ENCODE measurements around the gene PDLIM1. TPM values are rescaled to one million over a fixed set of nuclear protein-coding genes. Genes with fewer than 3 reads are reported as not detected.

Gene PDLIM1
- total and polyA plus RNA-seq, 10 donors, result 101 to 225 (median 168) TPM

DNA sequence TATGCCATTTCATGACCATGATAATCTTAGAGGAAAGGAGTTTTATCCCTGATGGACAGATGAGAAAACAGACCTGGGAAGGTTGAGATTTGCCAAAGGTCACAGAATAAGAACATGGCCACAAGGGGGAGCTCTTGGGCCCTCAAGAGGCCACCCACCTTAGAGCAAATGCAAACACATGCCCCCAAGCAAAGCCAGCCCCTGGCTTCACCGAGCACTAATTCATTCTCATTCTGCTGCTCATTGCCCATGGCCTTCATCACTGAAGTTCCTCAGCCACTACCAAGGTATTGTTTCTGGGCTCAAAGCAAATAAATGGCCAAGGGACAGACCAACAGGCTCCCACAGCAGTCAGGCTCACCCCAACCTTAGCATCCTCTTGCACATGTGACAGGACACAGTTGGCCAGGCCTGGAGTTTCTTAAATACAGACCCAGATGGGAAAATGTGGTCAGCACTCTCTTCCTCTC, 44.2 kb downstream of the PDLIM1 start:
- peaks cover 0 to 90% (median 50%) of the 10 kb centered on the region in 6 donors for H3K36me3 ChIP-seq
- intact Hi-C loops (cut with DNase I; ENCODE audit: low total_unique reads), result loop anchor here (5.0 kb wide), 1 partner anchor 41 kb away; no protein-coding TSS in a partner anchor
- H3K4me1 ChIP-seq, result peaks cover 6 to 45% (median 28%) of the 10 kb centered on the region in 6 donors
- DNase-seq, result peak; percentile 84
- H3K27me3 ChIP-seq (replicated peaks in 1 of 7), result no peaks in the 10 kb centered on the region
- WGBS, 5 donors, result 6 to 23% (median 9%) methylated on average over 1 of the region's 1 CpG
- TF ChIP-seq POLR2A (IDR thresholded peaks at IDR 0.05) (no peak), POLR2AphosphoS5 (IDR thresholded peaks at IDR 0.05) (peak in 1 of 3 donors; percentile 36)
- TF ChIP-seq, protein P1, sequence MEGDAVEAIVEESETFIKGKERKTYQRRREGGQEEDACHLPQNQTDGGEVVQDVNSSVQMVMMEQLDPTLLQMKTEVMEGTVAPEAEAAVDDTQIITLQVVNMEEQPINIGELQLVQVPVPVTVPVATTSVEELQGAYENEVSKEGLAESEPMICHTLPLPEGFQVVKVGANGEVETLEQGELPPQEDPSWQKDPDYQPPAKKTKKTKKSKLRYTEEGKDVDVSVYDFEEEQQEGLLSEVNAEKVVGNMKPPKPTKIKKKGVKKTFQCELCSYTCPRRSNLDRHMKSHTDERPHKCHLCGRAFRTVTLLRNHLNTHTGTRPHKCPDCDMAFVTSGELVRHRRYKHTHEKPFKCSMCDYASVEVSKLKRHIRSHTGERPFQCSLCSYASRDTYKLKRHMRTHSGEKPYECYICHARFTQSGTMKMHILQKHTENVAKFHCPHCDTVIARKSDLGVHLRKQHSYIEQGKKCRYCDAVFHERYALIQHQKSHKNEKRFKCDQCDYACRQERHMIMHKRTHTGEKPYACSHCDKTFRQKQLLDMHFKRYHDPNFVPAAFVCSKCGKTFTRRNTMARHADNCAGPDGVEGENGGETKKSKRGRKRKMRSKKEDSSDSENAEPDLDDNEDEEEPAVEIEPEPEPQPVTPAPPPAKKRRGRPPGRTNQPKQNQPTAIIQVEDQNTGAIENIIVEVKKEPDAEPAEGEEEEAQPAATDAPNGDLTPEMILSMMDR (IDR thresholded peaks at IDR 0.05 in 8 of 11, conservative IDR thresholded peaks at IDR 0.05 in 3 of 11), result peak; percentile 37 to 88 (median 81)
- no peaks in the 10 kb centered on the region for H3K9me3 ChIP-seq
- peak overlapping the region in 6 of 8 donors; percentile 21 to 77 (median 38) for H3K27ac ChIP-seq
- no peak overlapping the region for H3K4me3 ChIP-seq

DNA sequence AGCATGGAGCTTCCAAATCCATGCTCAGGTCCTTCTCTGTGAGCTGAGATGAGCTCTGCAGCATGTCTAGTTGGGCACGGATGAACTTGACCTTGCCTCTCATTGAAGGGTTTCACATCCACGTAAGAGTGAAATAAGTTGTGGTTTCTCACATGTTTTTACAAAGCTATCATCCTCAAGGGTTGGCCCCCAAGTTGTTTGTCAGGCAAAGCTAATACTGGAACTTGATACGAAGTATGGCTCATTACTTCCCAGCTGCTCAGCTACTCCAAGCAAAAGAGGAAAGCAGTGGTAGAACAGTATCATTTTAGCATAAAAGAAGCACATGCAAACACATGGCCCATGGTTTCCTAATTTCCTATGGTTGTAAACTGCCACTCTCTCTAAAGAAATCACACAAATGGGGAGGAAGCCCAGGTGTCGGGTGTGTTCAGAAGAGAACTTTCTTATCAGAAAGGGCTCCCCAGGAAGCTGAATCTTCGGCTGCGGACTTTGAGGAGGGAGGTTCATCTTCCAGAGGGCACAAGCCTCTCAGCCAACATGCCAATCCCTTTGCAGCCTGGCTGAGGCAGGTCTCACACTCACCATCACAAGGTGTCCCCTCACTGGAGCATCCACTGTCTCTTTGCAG, 45.3 kb downstream of the PDLIM1 start:
- 35 to 49% (median 46%) methylated on average over 5 to 6 of the region's 6 CpGs for WGBS, 5 donors
- DNase-seq, result no peak
- H3K27ac ChIP-seq, result no peak overlapping the region
- H3K27me3 ChIP-seq (replicated peaks in 1 of 7), result no peaks in the 10 kb centered on the region
- intact Hi-C loops (cut with DNase I; ENCODE audit: low total_unique reads), result loop anchor here (2.0 to 5.0 kb wide), 2 partner anchors 42 to 119 kb away; no protein-coding TSS in a partner anchor
- H3K9me3 ChIP-seq, result no peaks in the 10 kb centered on the region
- H3K4me3 ChIP-seq, result no peak overlapping the region
- TF ChIP-seq POLR2A (IDR thresholded peaks at IDR 0.05) (no peak), POLR2AphosphoS5 (IDR thresholded peaks at IDR 0.05) (no peak)
- TF ChIP-seq, protein P1 (IDR thresholded peaks at IDR 0.05 in 8 of 11, conservative IDR thresholded peaks at IDR 0.05 in 3 of 11), result no peak
- peaks cover 0 to 92% (median 54%) of the 10 kb centered on the region in 6 donors for H3K36me3 ChIP-seq
- H3K4me1 ChIP-seq, result peaks cover 6 to 45% (median 28%) of the 10 kb centered on the region in 6 donors

DNA sequence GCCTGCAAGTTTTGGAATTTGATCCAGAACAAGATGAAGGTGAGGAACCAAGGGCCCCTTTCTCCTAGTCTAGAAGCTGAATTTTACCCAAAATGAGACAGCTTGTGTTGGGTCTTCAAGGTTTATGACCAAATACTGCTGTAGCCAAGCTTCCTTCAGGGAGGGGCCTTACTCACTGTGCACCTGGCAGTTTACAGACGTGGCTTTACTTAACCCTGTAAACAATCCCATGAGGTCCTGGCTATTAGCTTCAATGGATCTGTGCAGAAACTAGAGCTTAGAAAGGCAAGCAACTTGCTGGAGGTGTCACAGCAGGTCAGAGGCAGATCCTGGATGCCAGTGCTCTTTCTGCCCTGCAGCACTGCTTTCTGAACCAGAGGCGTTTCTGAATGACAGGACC, 46.7 kb downstream of the PDLIM1 start:
- 76 to 87% (median 82%) methylated on average over 2 of the region's 2 CpGs for WGBS, 5 donors
- DNase-seq, result no peak
- no peak for TF ChIP-seq POLR2AphosphoS5 (IDR thresholded peaks at IDR 0.05)
- TF ChIP-seq POLR2A (IDR thresholded peaks at IDR 0.05), result no peak
- TF ChIP-seq, protein P1 (IDR thresholded peaks at IDR 0.05 in 8 of 11, conservative IDR thresholded peaks at IDR 0.05 in 3 of 11), result no peak
- intact Hi-C loops (cut with DNase I; ENCODE audit: low total_unique reads), result loop anchor here (2.0 kb wide), 1 partner anchor 121 kb away; no protein-coding TSS in a partner anchor
- H3K27me3 ChIP-seq (replicated peaks in 1 of 7), result no peaks in the 10 kb centered on the region
- H3K36me3 ChIP-seq, result peaks cover 0 to 99% (median 64%) of the 10 kb centered on the region in 6 donors
- no peak overlapping the region for H3K27ac ChIP-seq
- peaks cover 6 to 36% (median 23%) of the 10 kb centered on the region in 6 donors for H3K4me1 ChIP-seq
- H3K9me3 ChIP-seq, result no peaks in the 10 kb centered on the region
- no peak overlapping the region for H3K4me3 ChIP-seq

DNA sequence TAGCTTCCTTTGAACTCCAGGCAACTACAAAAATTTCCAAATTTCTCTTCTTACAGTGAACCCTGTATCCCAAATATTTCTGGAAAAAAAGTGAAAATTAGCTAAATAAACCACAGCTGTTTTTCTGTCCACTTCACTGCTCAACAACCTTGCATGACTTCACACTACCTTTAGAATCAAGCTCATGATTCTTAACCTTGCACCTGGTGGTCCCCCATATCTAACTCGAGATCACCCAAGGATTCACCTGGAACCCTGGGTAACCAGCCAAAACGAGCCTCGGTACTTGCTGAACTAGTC, 47.5 kb downstream of the PDLIM1 start:
- no peaks in the 10 kb centered on the region for H3K9me3 ChIP-seq
- no peak overlapping the region for H3K4me3 ChIP-seq
- peaks cover 0 to 99% (median 69%) of the 10 kb centered on the region in 6 donors for H3K36me3 ChIP-seq
- peak; percentile 10 for DNase-seq
- intact Hi-C loops (cut with DNase I; ENCODE audit: low total_unique reads), result no loop called here
- no peak for TF ChIP-seq POLR2AphosphoS5 (IDR thresholded peaks at IDR 0.05)
- TF ChIP-seq, protein P1 (IDR thresholded peaks at IDR 0.05 in 8 of 11, conservative IDR thresholded peaks at IDR 0.05 in 3 of 11), result peak in 1 of 11 experiments; percentile 0
- H3K4me1 ChIP-seq, result peaks cover 6 to 29% (median 18%) of the 10 kb centered on the region in 6 donors
- 62 to 73% (median 71%) methylated on average over 3 of the region's 3 CpGs for WGBS, 5 donors
- H3K27ac ChIP-seq, result no peak overlapping the region
- H3K27me3 ChIP-seq (replicated peaks in 1 of 7), result no peaks in the 10 kb centered on the region
